ENCODE measurements around the gene ULBP3. TPM values are rescaled to one million over a fixed set of nuclear protein-coding genes. Genes with fewer than 3 reads are reported as not detected.

ULBP3 gene
- total and polyA plus RNA-seq, 9 of the 15 experiments (the other 6 are each of a cell fraction or from before 2014, with no cell fraction given) = 0.25 to 0.33 TPM; not detected in 7

GRCh38 chr6:150078788-150079187, 9.9 kb upstream of the ULBP3 start:
- Histone ChIP-seq H4K20me1 (replicated peaks; ENCODE audit: control insufficient read depth, insufficient read depth, low read length) (0 out of 2 replicates have a peak, but pooled peaks cover 3% of the 10 kb centered on the region), H3K9me3 (replicated peaks; ENCODE audit: control insufficient read depth, insufficient read depth, low read depth, low read length) (no peaks in the 10 kb centered on the region), H3K4me2 (ENCODE audit: insufficient read depth, low read length) (no peak overlapping the region), H3K9ac (ENCODE audit: insufficient read depth in 1 of 2, low read depth in 2 of 2, low read length in 2 of 2) (no peak overlapping the region), H2AFZ (ENCODE audit: low read depth, low read length) (no peak overlapping the region), H3K9me1 (ENCODE audit: control insufficient read depth, insufficient read depth, low read length) (no peaks in the 10 kb centered on the region), H3K4me1 (replicated peaks in 1 of 2; ENCODE audit: control insufficient read depth in 2 of 2, insufficient read depth in 2 of 2, low read length in 2 of 2) (no peaks in the 10 kb centered on the region; a peak in 1 of 5 replicates), H3K27ac (ENCODE audit: extremely low read depth, low read depth, low read length) (no peak overlapping the region), H3K4me3 (no peak overlapping the region), H3K27me3 (ENCODE audit: control insufficient read depth in 2 of 2, insufficient read depth in 2 of 2, low read length in 2 of 2) (peaks cover 17 to 20% of the 10 kb centered on the region in 2 experiments), H3K79me2 (ENCODE audit: control insufficient read depth, insufficient read depth, low read length) (no peaks in the 10 kb centered on the region), H3K36me3 (ENCODE audit: control insufficient read depth, insufficient read depth, low read length) (no peaks in the 10 kb centered on the region)
- DNase-seq (ENCODE audit: extremely low read depth in 1 of 4, low spot score in 3 of 4) (peak in 3 of 4 experiments; percentile 26 to 36 (median 29)), FAIRE-seq (no peak), ATAC-seq (no peak)
- 3% methylated on average over 2 of the region's 2 CpGs for WGBS (ENCODE audit: insufficient coverage, low coverage, missing lambda C conversion rate)
- BruUV-seq (replicated peaks) = no TSS peak
- intact Hi-C loops (cut with micrococcal nuclease) (no loop called here), in situ Hi-C loops (cut with MboI) (no loop called here)
- POLR2A ChIA-PET = no interaction called here
- CTCF ChIA-PET (ENCODE audit: low intra/inter-chr PET ratio) = interaction anchor here (4.4 kb wide), 1 partner anchor 256 kb away, joined by 47 read pairs; no protein-coding TSS in a partner anchor
- TF ChIP-seq HDAC2 (IDR thresholded peaks at IDR 0.05) (peak; percentile 76; the same call in 1 of the 2 replicates), SMARCE1 (IDR thresholded peaks at IDR 0.05) (peak; percentile 93; the same call in 1 of the 2 replicates), HDAC3 (IDR thresholded peaks at IDR 0.05; ENCODE audit: borderline replicate concordance, partially characterized antibody) (peak; percentile 50), CREB5 (CRISPR knock-in tag; IDR thresholded peaks at IDR 0.05) (no peak), JUND (IDR thresholded peaks at IDR 0.05; ENCODE audit: borderline replicate concordance, low read depth, low read length) (peak; percentile 91), JUND (tag; IDR thresholded peaks at IDR 0.05; ENCODE audit: borderline replicate concordance, low read depth, low read length) (peak; percentile 86; the same call in 1 of the 3 replicates), ZNF589 (CRISPR knock-in tag; IDR thresholded peaks at IDR 0.05; ENCODE audit: low read depth) (0 out of 2 replicates have a peak, but pooled peaks have one; percentile 59), ZBTB8A (IDR thresholded peaks at IDR 0.05; ENCODE audit: partially characterized antibody) (no peak), SMARCC2 (IDR thresholded peaks at IDR 0.05; ENCODE audit: low read depth) (peak; percentile 74; the same call in 1 of the 2 replicates), DPF2 (IDR thresholded peaks at IDR 0.05) (peak; percentile 73), KLF6 (CRISPR knock-in tag; IDR thresholded peaks at IDR 0.05; ENCODE audit: borderline replicate concordance) (peak; percentile 67; the same call in 1 of the 2 replicates), DDX20 (tag; IDR thresholded peaks at IDR 0.05; ENCODE audit: low read depth) (no peak), TBL1XR1 (IDR thresholded peaks at IDR 0.05; ENCODE audit: low read length in 2 of 2) (peak in 1 of 2 experiments; percentile 56; a peak in 1 of 4 replicates), NFE2 (IDR thresholded peaks at IDR 0.05; ENCODE audit: low read depth) (0 out of 2 replicates have a peak, but pooled peaks have one; percentile 11), TAL1 (IDR thresholded peaks at IDR 0.05) (peak; percentile 69), KAT8 (IDR thresholded peaks at IDR 0.05; ENCODE audit: low read depth) (no peak), RAD21 (CRISPR knock-in tag; conservative IDR thresholded peaks at IDR 0.05 in 1 of 2, IDR thresholded peaks at IDR 0.05 in 1 of 2) (peak in 1 of 2 experiments; percentile 26; a peak in 2 of 4 replicates), ZNF445 (CRISPR knock-in tag; IDR thresholded peaks at IDR 0.05; ENCODE audit: low read depth) (0 out of 2 replicates have a peak, but pooled peaks have one; percentile 46), NFATC3 (IDR thresholded peaks at IDR 0.05) (no peak)
- TF ChIP-seq, protein P1, sequence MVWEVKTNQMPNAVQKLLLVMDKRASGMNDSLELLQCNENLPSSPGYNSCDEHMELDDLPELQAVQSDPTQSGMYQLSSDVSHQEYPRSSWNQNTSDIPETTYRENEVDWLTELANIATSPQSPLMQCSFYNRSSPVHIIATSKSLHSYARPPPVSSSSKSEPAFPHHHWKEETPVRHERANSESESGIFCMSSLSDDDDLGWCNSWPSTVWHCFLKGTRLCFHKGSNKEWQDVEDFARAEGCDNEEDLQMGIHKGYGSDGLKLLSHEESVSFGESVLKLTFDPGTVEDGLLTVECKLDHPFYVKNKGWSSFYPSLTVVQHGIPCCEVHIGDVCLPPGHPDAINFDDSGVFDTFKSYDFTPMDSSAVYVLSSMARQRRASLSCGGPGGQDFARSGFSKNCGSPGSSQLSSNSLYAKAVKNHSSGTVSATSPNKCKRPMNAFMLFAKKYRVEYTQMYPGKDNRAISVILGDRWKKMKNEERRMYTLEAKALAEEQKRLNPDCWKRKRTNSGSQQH (CRISPR knock-in tag; IDR thresholded peaks at IDR 0.05) = no peak
- TF ChIP-seq, protein P2, sequence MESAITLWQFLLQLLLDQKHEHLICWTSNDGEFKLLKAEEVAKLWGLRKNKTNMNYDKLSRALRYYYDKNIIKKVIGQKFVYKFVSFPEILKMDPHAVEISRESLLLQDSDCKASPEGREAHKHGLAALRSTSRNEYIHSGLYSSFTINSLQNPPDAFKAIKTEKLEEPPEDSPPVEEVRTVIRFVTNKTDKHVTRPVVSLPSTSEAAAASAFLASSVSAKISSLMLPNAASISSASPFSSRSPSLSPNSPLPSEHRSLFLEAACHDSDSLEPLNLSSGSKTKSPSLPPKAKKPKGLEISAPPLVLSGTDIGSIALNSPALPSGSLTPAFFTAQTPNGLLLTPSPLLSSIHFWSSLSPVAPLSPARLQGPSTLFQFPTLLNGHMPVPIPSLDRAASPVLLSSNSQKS (CRISPR knock-in tag; IDR thresholded peaks at IDR 0.05) = no peak
